Neural progenitor cell (in vitro differentiated cells): ENCODE measurements around the gene POU5F1. TPM values are rescaled to one million over a fixed set of nuclear protein-coding genes. Genes with fewer than 3 reads are reported as not detected.
"Not testable (repeated sequence)": the region's sequence is repeated elsewhere in the genome, so short reads cannot be mapped to it uniquely, and the experiment has no call there.

Source experiments
- DNase-seq: peaks from one replicate; pipeline ENCODE4 v3.0.0-alpha.2; 2016; ENCODE audit warnings: low spot score
- H2AFZ ChIP-seq: fragments of 200-600 bp; sonication (generic); replicated peaks from 2 replicates; pipeline ENCODE4 v1.6.1; 2016; ENCODE audit warnings: antibody characterized with exemption
- H3F3A ChIP-seq: fragments of 200-600 bp; sonication (generic); 2 replicates; pipeline ENCODE4 v1.6.1; 2016; ENCODE audit warnings: antibody characterized with exemption, low read depth
- H3K27ac ChIP-seq: fragments of 200-600 bp; sonication (generic); 2 replicates; pipeline ENCODE4 v1.5.1; 2016; ENCODE audit warnings: mild to moderate bottlenecking
- H3K27me3 ChIP-seq: fragments of 200-600 bp; sonication (generic); 2 replicates; pipeline ENCODE4 v1.6.1; 2016; ENCODE audit warnings: mild to moderate bottlenecking, moderate library complexity
- H3K36me3 ChIP-seq: fragments of 200-600 bp; sonication (generic); 2 replicates; pipeline ENCODE4 v1.5.1; 2016
- H3K4me1 ChIP-seq: fragments of 200-600 bp; sonication (generic); 2 replicates; pipeline ENCODE4 v1.6.1; 2016; ENCODE audit warnings: mixed run types
- H3K4me2 ChIP-seq: fragments of 200-600 bp; sonication (generic); 2 replicates; pipeline ENCODE4 v1.6.1; 2016
- H3K4me3 ChIP-seq: fragments of 200-600 bp; sonication (generic); 2 replicates; pipeline ENCODE4 v1.5.1; 2016
- H3K79me2 ChIP-seq: fragments of 200-600 bp; sonication (generic); 2 replicates; pipeline ENCODE4 v1.6.1; 2016; ENCODE audit warnings: low read depth
- H3K9ac ChIP-seq: fragments of 200-600 bp; sonication (generic); 2 replicates; pipeline ENCODE4 v1.6.1; 2016
- H3K9me3 ChIP-seq: fragments of 200-600 bp; sonication (generic); 2 replicates; pipeline ENCODE4 v1.5.1; 2016; ENCODE audit warnings: low read depth
- H4K20me1 ChIP-seq: fragments of 200-600 bp; sonication (generic); 2 replicates; pipeline ENCODE4 v1.6.1; 2016; ENCODE audit warnings: low read depth
- H3K27ac Mint-ChIP-seq: 3 replicates; pipeline ENCODE4 v1.8.0; 2021; ENCODE audit warnings: mixed read lengths
- H3K27me3 Mint-ChIP-seq: 2 replicates; pipeline ENCODE4 v1.8.0; 2022; ENCODE audit warnings: low read depth, mild to moderate bottlenecking, inconsistent platforms, moderate library complexity, mixed read lengths; ENCODE audit not compliant: insufficient read depth
- H3K36me3 Mint-ChIP-seq: 3 replicates; pipeline ENCODE4 v1.8.0; 2021; ENCODE audit warnings: mixed read lengths
- H3K4me1 Mint-ChIP-seq: 3 replicates; pipeline ENCODE4 v1.8.0; 2021; ENCODE audit warnings: mixed read lengths
- H3K4me3 Mint-ChIP-seq: 3 replicates; pipeline ENCODE4 v1.8.0; 2021; ENCODE audit warnings: mild to moderate bottlenecking, moderate library complexity, mixed read lengths
- H3K9me3 Mint-ChIP-seq: 3 replicates; pipeline ENCODE4 v1.8.0; 2020; ENCODE audit warnings: mixed read lengths
- CTCF ChIP-seq: fragments of 200-600 bp; sonication (generic); IDR thresholded peaks from 2 replicates; pipeline ENCODE4 v1.5.1; 2017; ENCODE audit warnings: antibody characterized with exemption, mild to moderate bottlenecking
- EZH2 ChIP-seq: fragments of 200-600 bp; sonication (generic); IDR thresholded peaks from 2 replicates; pipeline ENCODE4 v1.6.1; 2017; ENCODE audit warnings: antibody characterized with exemption, mild to moderate bottlenecking, moderate library complexity
- EZH2phosphoT487 ChIP-seq: fragments of 200-600 bp; sonication (generic); IDR thresholded peaks from 2 replicates; pipeline ENCODE4 v1.6.1; 2017; ENCODE audit warnings: antibody characterized with exemption
- total RNA-seq: library from RNA; depleted of rRNA; stranded (reverse); fragments of >200 nt; gene quantifications from 2 replicates; pipeline ENCODE4 v1.2.3, GENCODE V29; 2015; ENCODE audit warnings: low replicate concordance

The POU5F1 gene
- 17.2 and 17.4 TPM in 2 replicates for total RNA-seq

GRCh38 chr6:31170600-31170881 is at the start of gene POU5F1:
POU5F1 (minus strand) TSS chr6:31170682; CDS start chr6:31170620, 62 bp downstream.
- DNase-seq: no peak
- H3K4me3 ChIP-seq: no peak within 1 kb of the TSS
- H3K79me2 ChIP-seq: no peaks in the 10 kb centered on the region

GRCh38 chr6:31216208-31216898 is 45.9 kb upstream of the POU5F1 start:
- Mint-ChIP-seq H3K27me3 (peaks cover 4% of the 10 kb centered on the region), H3K4me3 (no peak overlapping the region)
- H2AFZ ChIP-seq: peak overlapping the region; percentile 96

More at GRCh38 chr6:31170600-31170881, at the start of gene POU5F1:
- Histone ChIP-seq H3K4me2 (no peak within 1 kb of the TSS), H3K4me1 (peaks cover 19% of the 10 kb centered on the region), H3K9me3 (no peaks in the 10 kb centered on the region), H3F3A (peaks cover 13% of the 10 kb centered on the region), H4K20me1 (no peaks in the 10 kb centered on the region), H3K27ac (no peak within 1 kb of the TSS), H3K27me3 (peaks cover 40% of the 10 kb centered on the region), H3K9ac (no peak within 1 kb of the TSS), H2AFZ (no peak within 1 kb of the TSS), H3K36me3 (no peaks in the 10 kb centered on the region)
- no peak within 1 kb of the TSS for H3K27ac Mint-ChIP-seq
- peaks cover 2% of the 10 kb centered on the region for H3K36me3 Mint-ChIP-seq
- H3K4me1 Mint-ChIP-seq: peaks cover 25% of the 10 kb centered on the region
- TF ChIP-seq CTCF (no peak), EZH2phosphoT487 (no peak), EZH2 (no peak)
- H3K27me3 Mint-ChIP-seq: peaks cover 12% of the 10 kb centered on the region
- H3K4me3 Mint-ChIP-seq: no peak within 1 kb of the TSS
- H3K9me3 Mint-ChIP-seq: no peaks in the 10 kb centered on the region

GRCh38 chr6:31215216-31215615 is 44.7 kb upstream of the POU5F1 start:
- H3K36me3 ChIP-seq, H4K20me1 ChIP-seq, H3K36me3 Mint-ChIP-seq, DNase-seq, H3K27me3 Mint-ChIP-seq, H3K79me2 ChIP-seq, H3K4me2 ChIP-seq, H3K27ac ChIP-seq, H2AFZ ChIP-seq, H3F3A ChIP-seq, H3K4me1 ChIP-seq, H3K27me3 ChIP-seq, H3K4me3 ChIP-seq, H3K9me3 ChIP-seq, H3K4me3 Mint-ChIP-seq, H3K9ac ChIP-seq: not testable (repeated sequence)
- Mint-ChIP-seq H3K27ac (peak overlapping the region; percentile 62), H3K9me3 (peaks cover 20% of the 10 kb centered on the region), H3K4me1 (peaks cover 27% of the 10 kb centered on the region)

More at GRCh38 chr6:31216208-31216898, 45.9 kb upstream of the POU5F1 start:
- no peak overlapping the region for H3K27ac Mint-ChIP-seq
- no peak for DNase-seq
- H3K79me2 ChIP-seq: no peaks in the 10 kb centered on the region
- peaks cover 20% of the 10 kb centered on the region for H3K9me3 Mint-ChIP-seq
- H3K4me1 Mint-ChIP-seq: peaks cover 20% of the 10 kb centered on the region
- H3K4me1 ChIP-seq: peaks cover 8% of the 10 kb centered on the region
- H4K20me1 ChIP-seq: no peaks in the 10 kb centered on the region
- no peak overlapping the region for H3K4me2 ChIP-seq
- H3F3A ChIP-seq: no peaks in the 10 kb centered on the region
- no peaks in the 10 kb centered on the region for H3K36me3 ChIP-seq
- H3K27me3 ChIP-seq: no peaks in the 10 kb centered on the region
- H3K27ac ChIP-seq: no peak overlapping the region
- TF ChIP-seq CTCF (no peak), EZH2phosphoT487 (no peak), EZH2 (no peak)
- no peaks in the 10 kb centered on the region for H3K9me3 ChIP-seq
- no peak overlapping the region for H3K4me3 ChIP-seq
- no peak overlapping the region for H3K9ac ChIP-seq
- H3K36me3 Mint-ChIP-seq: no peaks in the 10 kb centered on the region

GRCh38 chr6:31214516-31214915 is 44.0 kb upstream of the POU5F1 start:
- H3K36me3 ChIP-seq: no peaks in the 10 kb centered on the region
- no peaks in the 10 kb centered on the region for H4K20me1 ChIP-seq
- H3K4me3 ChIP-seq: no peak overlapping the region
- no peak overlapping the region for H3K9ac ChIP-seq
- peaks cover 30% of the 10 kb centered on the region for H3K4me1 Mint-ChIP-seq
- no peak overlapping the region for H3K4me3 Mint-ChIP-seq
- peak overlapping the region; percentile 62 for H3K27ac Mint-ChIP-seq
- no peaks in the 10 kb centered on the region for H3K27me3 ChIP-seq
- peaks cover 20% of the 10 kb centered on the region for H3K9me3 Mint-ChIP-seq
- no peak overlapping the region for H3K4me2 ChIP-seq
- no peak overlapping the region for H2AFZ ChIP-seq
- H3K4me1 ChIP-seq: peaks cover 8% of the 10 kb centered on the region
- no peaks in the 10 kb centered on the region for H3K36me3 Mint-ChIP-seq
- H3K27me3 Mint-ChIP-seq: peaks cover 2% of the 10 kb centered on the region
- TF ChIP-seq EZH2: no peak
- no peak for TF ChIP-seq CTCF
- no peak for TF ChIP-seq EZH2phosphoT487
- H3K27ac ChIP-seq: no peak overlapping the region
- no peak for DNase-seq
- no peaks in the 10 kb centered on the region for H3K79me2 ChIP-seq
- H3K9me3 ChIP-seq: no peaks in the 10 kb centered on the region
- no peaks in the 10 kb centered on the region for H3F3A ChIP-seq
